ENCODE data around the gene ESM1. TPM values are rescaled to one million over a fixed set of nuclear protein-coding genes. Genes with fewer than 3 reads are reported as not detected.
"Not testable (repeated sequence)": the region's sequence is repeated elsewhere in the genome, so short reads cannot be mapped to it uniquely, and the experiment has no call there.

ESM1 gene
- total RNA-seq, 4 donors from 2014 or later: 0.36 TPM; not detected in 3

DNA sequence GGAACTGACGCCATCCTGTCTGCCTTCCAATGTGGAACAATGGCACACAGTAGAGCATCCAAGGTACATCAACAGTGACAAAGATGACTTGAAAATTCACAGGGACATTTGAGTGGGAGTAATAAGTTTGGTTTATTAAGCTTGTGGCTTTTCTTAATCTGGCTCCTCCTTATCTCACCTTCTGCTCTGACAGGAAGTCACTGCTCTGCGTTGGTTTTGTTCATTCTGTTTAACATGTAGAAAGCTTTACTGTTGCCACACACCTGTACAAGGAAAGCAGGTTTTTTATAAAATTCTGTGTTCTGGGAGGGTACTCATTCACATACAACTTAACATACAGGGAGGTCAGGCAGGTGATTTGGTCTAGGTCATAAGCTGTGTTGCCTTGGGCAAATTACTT, 37.1 kb upstream of the ESM1 start:
- DNase-seq (ENCODE audit: low spot score) (no peak), ATAC-seq (ENCODE audit: low FRiP score) (no peak)
- TF ChIP-seq, protein P1, sequence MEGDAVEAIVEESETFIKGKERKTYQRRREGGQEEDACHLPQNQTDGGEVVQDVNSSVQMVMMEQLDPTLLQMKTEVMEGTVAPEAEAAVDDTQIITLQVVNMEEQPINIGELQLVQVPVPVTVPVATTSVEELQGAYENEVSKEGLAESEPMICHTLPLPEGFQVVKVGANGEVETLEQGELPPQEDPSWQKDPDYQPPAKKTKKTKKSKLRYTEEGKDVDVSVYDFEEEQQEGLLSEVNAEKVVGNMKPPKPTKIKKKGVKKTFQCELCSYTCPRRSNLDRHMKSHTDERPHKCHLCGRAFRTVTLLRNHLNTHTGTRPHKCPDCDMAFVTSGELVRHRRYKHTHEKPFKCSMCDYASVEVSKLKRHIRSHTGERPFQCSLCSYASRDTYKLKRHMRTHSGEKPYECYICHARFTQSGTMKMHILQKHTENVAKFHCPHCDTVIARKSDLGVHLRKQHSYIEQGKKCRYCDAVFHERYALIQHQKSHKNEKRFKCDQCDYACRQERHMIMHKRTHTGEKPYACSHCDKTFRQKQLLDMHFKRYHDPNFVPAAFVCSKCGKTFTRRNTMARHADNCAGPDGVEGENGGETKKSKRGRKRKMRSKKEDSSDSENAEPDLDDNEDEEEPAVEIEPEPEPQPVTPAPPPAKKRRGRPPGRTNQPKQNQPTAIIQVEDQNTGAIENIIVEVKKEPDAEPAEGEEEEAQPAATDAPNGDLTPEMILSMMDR (IDR thresholded peaks at IDR 0.05): no peak

DNA sequence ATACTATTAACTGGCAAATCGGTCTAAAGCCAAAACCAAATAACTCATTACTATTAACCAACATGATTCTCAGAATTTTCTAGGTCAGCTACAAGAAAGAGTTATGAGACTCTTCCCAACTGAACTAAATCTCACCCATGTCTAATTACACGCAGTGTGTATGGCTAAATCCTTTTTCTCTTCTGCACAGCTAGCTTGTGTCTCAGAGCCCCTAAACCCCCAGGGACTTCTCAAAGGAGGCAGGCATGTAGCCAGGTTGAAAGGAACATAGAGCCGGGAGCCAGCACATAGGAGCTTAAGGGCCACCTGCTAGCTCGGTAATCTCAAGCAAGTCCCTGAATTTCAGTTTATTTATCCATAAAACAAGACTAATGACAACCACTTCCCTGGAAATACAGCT, 36.4 kb upstream of the ESM1 start:
- TF ChIP-seq, protein P1 (IDR thresholded peaks at IDR 0.05): no peak
- no peak for ATAC-seq (ENCODE audit: low FRiP score)

DNA sequence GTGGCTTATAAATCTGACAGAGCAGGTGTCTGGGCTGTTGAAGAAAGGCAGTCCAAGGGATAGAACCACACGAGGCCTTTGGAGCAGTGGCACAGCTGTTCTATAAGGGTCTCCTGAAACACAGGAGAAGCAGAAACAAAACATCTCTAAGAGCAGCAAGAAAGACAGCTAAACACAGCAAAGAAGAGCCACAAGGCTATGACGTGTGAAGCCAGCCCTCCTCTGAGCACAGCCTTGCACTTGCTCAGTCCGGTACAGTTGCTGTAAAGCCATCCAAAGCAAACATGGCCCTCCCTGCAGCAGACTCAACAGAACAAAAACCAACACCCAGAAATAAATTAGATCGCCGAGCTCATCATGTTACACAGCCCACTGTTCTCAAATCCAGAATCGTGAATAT, 36.0 kb upstream of the ESM1 start:
- ATAC-seq (ENCODE audit: low FRiP score) (no peak), DNase-seq (ENCODE audit: low spot score) (no peak)
- TF ChIP-seq, protein P1 (IDR thresholded peaks at IDR 0.05): no peak

More for the DNA sequence above, 36.4 kb upstream of the ESM1 start:
- DNase-seq (ENCODE audit: low spot score): no peak

DNA sequence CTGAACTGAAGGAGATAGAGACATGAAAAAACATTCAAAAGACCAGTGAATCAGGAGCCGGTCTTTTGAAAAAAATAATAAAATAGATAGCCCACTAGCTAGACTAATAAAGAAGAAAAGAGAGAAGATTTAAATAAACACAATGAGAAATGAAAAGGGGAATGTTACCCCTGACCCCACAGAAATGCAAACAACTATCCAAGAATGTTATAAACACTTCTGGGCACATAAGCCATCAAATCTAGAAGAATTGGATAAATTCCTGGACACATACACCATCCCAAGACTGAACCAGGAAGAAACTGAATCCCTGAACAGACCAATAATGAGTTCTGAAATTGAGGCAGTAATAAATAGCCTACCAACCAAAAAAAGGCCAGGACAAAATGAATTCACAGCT, 24.8 kb upstream of the ESM1 start:
- not testable (repeated sequence) for DNase-seq (ENCODE audit: low spot score); ATAC-seq (ENCODE audit: low FRiP score)

DNA sequence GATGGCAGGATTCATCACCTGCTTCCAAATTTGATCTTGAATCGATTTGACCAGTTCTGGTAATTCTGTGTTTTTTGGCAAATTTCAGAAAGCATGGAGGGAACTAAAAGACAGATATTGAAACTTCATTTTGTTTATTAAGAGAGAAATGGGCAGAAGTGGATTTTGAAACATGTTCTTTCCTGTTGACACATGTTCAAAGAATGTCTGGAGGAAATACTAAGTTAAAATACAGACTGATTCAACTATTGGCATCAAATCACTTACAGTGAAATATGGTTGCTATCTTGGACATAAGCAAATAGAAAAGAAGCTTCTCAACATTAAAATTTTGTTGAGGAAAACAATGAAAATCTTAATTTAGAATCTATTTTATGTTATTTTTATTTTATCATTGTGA, 19.3 kb upstream of the ESM1 start:
- DNase-seq (ENCODE audit: low spot score) (no peak), ATAC-seq (ENCODE audit: low FRiP score) (no peak)
- TF ChIP-seq, protein P1 (IDR thresholded peaks at IDR 0.05): no peak

DNA sequence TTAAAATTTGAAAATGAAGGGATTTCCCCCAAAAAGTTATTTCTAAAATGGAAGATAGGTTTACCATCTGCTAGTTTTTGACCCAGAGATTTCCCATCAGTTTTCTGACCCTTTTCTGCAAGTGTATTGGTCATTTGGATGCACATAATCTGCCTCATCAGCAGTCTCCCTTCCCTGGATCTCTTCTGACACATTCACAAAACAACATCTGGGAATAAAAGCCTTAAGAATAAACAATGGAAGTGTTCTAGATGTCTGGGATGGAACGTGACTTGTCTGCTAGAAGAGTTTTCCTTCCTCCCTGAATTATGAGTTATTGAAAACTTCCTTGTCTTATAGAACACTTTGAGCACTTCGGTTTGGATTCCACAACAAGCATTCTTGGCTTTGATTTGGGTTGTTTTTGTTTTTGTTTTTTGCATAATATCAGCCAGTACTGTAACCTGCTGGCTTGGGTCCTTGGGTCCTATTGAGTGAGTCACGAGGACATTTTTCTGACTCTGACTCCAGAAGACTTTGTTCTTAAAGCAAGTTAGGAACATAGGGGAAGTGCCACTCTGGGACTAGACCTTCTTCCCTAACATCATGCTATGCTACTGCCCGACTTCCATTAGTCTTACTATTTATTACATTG, 18.2 kb upstream of the ESM1 start:
- TF ChIP-seq, protein P1 (IDR thresholded peaks at IDR 0.05): no peak
- ATAC-seq (ENCODE audit: low FRiP score) (no peak), DNase-seq (ENCODE audit: low spot score) (no peak)

DNA sequence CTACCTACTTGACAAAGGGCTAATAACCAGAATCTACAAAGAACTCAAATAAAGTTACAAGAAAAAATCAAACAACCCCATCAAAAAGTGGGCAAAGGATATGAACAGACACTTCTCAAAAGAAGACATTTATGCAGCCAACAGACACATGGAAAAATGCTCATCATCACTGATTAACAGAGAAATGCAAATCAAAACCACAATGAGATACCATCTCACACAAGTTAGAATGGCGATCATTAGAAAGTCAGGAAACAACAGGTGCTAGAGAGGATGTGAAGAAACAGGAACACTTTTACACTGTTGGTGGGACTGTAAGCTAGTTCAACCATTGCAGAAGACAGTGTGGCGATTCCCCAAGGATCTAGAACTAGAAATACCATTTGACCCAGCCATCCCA, 16.8 kb upstream of the ESM1 start:
- not testable (repeated sequence) for DNase-seq (ENCODE audit: low spot score); ATAC-seq (ENCODE audit: low FRiP score)

DNA sequence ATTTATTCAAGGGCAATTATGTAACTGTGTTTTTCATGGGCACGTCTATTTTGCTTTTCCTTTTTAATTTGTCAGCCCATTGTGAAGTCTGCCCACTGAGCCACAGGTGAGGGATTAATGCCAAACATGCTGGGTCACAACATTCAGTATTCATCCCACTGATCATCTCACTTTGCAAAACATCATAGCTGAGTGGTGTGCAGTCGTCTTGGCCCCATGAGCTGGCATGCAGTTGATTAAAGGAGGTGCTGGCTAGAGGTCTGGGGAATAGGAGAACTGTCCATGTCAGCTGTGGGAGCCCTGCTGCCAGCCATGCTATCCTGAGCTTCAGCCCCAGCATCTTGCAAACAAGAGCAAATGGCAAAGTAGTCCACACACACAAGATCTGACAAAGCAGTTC, 11.7 kb upstream of the ESM1 start:
- ATAC-seq (ENCODE audit: low FRiP score) (no peak), DNase-seq (ENCODE audit: low spot score) (no peak)
- TF ChIP-seq, protein P1 (IDR thresholded peaks at IDR 0.05): no peak

Measured in omental fat pad (tissue), 4 donors.